Measurements from ENCODE around the gene ZWILCH.
A peak's percentile ranks its signal among the peaks of the same experiment; 100 is the strongest.

ZWILCH gene

DNA sequence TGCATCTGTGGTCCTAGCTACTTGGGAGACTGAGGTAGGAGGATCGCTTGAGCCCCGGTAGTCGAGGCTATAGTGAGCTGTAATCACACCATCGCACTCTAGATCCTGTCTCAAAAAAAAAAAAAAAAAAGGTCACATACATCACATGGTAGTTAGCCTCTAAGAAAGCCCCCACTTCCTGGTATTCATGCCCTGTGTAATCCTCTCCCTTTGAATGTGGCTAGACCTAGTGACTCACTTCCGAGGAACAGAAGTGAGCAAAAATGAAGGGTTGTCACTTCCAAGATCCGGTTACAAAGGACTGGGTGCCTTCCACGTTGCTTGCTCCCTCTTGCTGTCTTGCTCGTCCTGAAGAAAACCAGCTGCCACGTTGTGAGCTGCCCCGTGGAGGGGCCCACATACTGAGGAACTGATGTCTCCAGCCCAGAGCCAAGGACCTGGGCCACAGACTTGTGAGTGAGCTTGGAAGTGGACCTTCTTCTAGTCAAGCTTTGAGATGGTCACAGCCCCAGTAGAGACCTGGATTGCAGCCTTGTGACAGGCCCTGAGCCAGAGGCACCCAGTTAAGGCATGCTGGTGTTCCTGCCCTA lies 73.3 kb downstream of the ZWILCH start:
- no peak overlapping the region for H2AFZ ChIP-seq (ENCODE audit: low read depth, low read length)
- TF ChIP-seq EZH2 (IDR thresholded peaks at IDR 0.05; ENCODE audit: borderline replicate concordance, low read depth, low read length, severe bottlenecking): no peak
- TF ChIP-seq, protein P1, sequence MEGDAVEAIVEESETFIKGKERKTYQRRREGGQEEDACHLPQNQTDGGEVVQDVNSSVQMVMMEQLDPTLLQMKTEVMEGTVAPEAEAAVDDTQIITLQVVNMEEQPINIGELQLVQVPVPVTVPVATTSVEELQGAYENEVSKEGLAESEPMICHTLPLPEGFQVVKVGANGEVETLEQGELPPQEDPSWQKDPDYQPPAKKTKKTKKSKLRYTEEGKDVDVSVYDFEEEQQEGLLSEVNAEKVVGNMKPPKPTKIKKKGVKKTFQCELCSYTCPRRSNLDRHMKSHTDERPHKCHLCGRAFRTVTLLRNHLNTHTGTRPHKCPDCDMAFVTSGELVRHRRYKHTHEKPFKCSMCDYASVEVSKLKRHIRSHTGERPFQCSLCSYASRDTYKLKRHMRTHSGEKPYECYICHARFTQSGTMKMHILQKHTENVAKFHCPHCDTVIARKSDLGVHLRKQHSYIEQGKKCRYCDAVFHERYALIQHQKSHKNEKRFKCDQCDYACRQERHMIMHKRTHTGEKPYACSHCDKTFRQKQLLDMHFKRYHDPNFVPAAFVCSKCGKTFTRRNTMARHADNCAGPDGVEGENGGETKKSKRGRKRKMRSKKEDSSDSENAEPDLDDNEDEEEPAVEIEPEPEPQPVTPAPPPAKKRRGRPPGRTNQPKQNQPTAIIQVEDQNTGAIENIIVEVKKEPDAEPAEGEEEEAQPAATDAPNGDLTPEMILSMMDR (IDR thresholded peaks at IDR 0.05; ENCODE audit: borderline replicate concordance, extremely low read depth, low read length, poor library complexity, severe bottlenecking): no peak

DNA sequence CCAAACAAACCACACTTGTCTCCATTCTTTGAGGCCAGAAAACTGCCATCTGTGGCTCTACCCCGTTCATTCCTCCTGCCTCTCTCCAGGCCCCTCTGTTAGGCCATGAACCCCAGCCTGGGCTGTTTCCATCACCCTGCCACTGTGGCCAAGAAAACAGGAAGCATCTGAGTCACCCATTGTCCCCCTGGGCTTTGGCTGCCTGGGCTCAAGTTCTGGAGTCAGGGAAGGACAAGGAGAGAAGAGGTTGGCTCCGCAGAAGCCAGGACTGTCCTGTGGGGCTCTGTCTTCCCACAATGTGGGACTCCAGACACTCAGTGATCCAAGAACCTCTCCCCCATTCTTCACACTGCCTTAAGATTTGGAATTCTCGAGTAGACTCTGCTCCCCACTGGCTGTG lies 75.5 kb downstream of the ZWILCH start:
- Histone ChIP-seq H3K9ac (ENCODE audit: low read depth, low read length) (no peak overlapping the region), H2AFZ (ENCODE audit: low read depth, low read length) (no peak overlapping the region), H3K4me3 (ENCODE audit: low read depth in 1 of 2, low read length in 2 of 2) (no peak overlapping the region), H3K9me3 (ENCODE audit: insufficient read depth, low read length, severe bottlenecking) (no peaks in the 10 kb centered on the region), H3K27me3 (ENCODE audit: insufficient read depth, low read length, poor library complexity) (no peaks in the 10 kb centered on the region), H3K79me2 (ENCODE audit: insufficient read depth, low read length) (no peaks in the 10 kb centered on the region), H4K20me1 (ENCODE audit: insufficient read depth, low read length) (no peaks in the 10 kb centered on the region), H3K4me1 (ENCODE audit: insufficient read depth, low read length) (no peaks in the 10 kb centered on the region), H3K27ac (ENCODE audit: low read length) (no peak overlapping the region), H3K36me3 (ENCODE audit: insufficient read depth, low read length) (no peaks in the 10 kb centered on the region), H3K4me2 (ENCODE audit: insufficient read depth, low read length) (no peak overlapping the region)
- ATAC-seq (ENCODE audit: insufficient read depth, low read depth) (no peak), DNase-seq (no peak)
- no peak for TF ChIP-seq EZH2 (IDR thresholded peaks at IDR 0.05; ENCODE audit: borderline replicate concordance, low read depth, low read length, severe bottlenecking)
- TF ChIP-seq, protein P1 (IDR thresholded peaks at IDR 0.05; ENCODE audit: borderline replicate concordance, extremely low read depth, low read length, poor library complexity, severe bottlenecking): no peak

More for the DNA sequence above, 73.3 kb downstream of the ZWILCH start:
- no peak overlapping the region for H3K4me2 ChIP-seq (ENCODE audit: insufficient read depth, low read length)
- H3K9ac ChIP-seq (ENCODE audit: low read depth, low read length): no peak overlapping the region
- ATAC-seq (ENCODE audit: insufficient read depth, low read depth) (peak; percentile 44; the same call in 1 of the 3 replicates), DNase-seq (no peak)
- no peaks in the 10 kb centered on the region for H3K27me3 ChIP-seq (ENCODE audit: insufficient read depth, low read length, poor library complexity)
- no peak overlapping the region for H3K27ac ChIP-seq (ENCODE audit: low read length)
- H3K79me2 ChIP-seq (ENCODE audit: insufficient read depth, low read length): no peaks in the 10 kb centered on the region
- no peak overlapping the region for H3K4me3 ChIP-seq (ENCODE audit: low read depth in 1 of 2, low read length in 2 of 2)
- no peaks in the 10 kb centered on the region for H3K36me3 ChIP-seq (ENCODE audit: insufficient read depth, low read length)
- no peaks in the 10 kb centered on the region for H3K9me3 ChIP-seq (ENCODE audit: insufficient read depth, low read length, severe bottlenecking)
- no peaks in the 10 kb centered on the region for H3K4me1 ChIP-seq (ENCODE audit: insufficient read depth, low read length)
- no peaks in the 10 kb centered on the region for H4K20me1 ChIP-seq (ENCODE audit: insufficient read depth, low read length)

DNA sequence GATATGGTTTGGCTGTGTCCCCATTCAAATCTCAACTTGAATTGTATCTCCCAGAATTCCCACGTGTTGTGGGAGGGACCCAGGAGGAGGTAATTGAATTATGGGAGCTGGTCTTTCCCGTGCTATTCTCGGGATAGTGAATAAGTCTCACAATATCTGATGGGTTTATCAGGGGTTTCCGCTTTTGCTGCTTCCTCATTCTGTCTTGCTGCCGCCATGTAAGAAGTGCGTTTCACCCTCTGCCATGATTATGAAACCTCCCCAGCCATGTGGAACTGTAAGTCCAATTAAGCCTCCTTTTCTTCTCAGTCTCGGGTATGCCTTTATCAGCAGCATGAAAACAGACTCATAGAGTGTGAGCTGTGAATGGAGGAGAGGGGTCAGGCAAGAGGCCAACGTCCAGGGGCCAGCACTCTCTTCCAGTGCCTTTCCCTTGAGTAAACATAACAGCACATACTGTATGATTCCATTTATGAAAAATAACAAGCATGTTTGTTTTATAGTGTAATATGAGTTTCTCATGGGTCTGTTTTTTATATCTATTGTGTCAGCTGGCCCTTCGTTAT lies 76.9 kb downstream of the ZWILCH start:
- Histone ChIP-seq H3K9me3 (ENCODE audit: insufficient read depth, low read length, severe bottlenecking) (no peaks in the 10 kb centered on the region), H2AFZ (ENCODE audit: low read depth, low read length) (no peak overlapping the region), H3K4me2 (ENCODE audit: insufficient read depth, low read length) (no peak overlapping the region)

More for the DNA sequence above, 76.9 kb downstream of the ZWILCH start:
- no peak for DNase-seq
- Histone ChIP-seq H3K9ac (ENCODE audit: low read depth, low read length) (no peak overlapping the region), H3K79me2 (ENCODE audit: insufficient read depth, low read length) (no peaks in the 10 kb centered on the region), H4K20me1 (ENCODE audit: insufficient read depth, low read length) (no peaks in the 10 kb centered on the region), H3K36me3 (ENCODE audit: insufficient read depth, low read length) (no peaks in the 10 kb centered on the region), H3K27me3 (ENCODE audit: insufficient read depth, low read length, poor library complexity) (no peaks in the 10 kb centered on the region), H3K4me3 (ENCODE audit: low read depth in 1 of 2, low read length in 2 of 2) (no peak overlapping the region), H3K27ac (ENCODE audit: low read length) (no peak overlapping the region), H3K4me1 (ENCODE audit: insufficient read depth, low read length) (no peaks in the 10 kb centered on the region)
- TF ChIP-seq, protein P1 (IDR thresholded peaks at IDR 0.05; ENCODE audit: borderline replicate concordance, extremely low read depth, low read length, poor library complexity, severe bottlenecking): no peak
- no peak for TF ChIP-seq EZH2 (IDR thresholded peaks at IDR 0.05; ENCODE audit: borderline replicate concordance, low read depth, low read length, severe bottlenecking)
- no peak for ATAC-seq (ENCODE audit: insufficient read depth, low read depth)
